Measurements from ENCODE around the gene HCFC2. TPM values are rescaled to one million over a fixed set of nuclear protein-coding genes. Genes with fewer than 3 reads are reported as not detected.

The HCFC2 gene
- total and polyA plus RNA-seq, 2 of the 4 experiments (the other 2 are of a cell fraction) = 12.0 to 34.2 TPM

DNA sequence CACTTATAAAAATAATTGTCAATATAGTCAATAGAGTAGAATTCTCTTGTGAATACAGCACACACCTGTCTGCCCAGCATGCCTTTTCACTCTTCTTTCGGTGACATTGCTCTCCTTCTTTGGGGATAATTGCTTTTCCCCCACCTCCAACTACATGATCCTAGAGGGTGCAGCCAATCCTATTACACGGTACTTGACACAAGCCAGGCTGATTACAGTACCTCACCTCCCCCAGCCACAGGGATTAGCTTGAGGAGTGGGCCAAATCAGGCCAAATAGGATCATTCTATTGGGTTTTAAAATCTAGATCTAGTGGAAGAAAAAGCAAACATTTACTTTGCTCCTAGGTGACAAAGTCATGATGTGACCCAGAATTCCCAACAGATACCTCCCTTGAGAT is 90.5 kb downstream of the HCFC2 start:
- no peak overlapping the region for H3K27ac ChIP-seq (ENCODE audit: insufficient read depth, low read length)
- ChIA-PET POLR2A (ENCODE audit: unreplicated experiment) (no interaction called here), CTCF (no interaction called here)
- WGBS, 2 experiments (ENCODE audit: extremely low coverage in 2 of 2, insufficient read length in 1 of 2) = no CpG with 5 or more reads among the region's 2 CpGs
- no peak overlapping the region for H2BK20ac ChIP-seq (ENCODE audit: low read depth, low read length)
- TF ChIP-seq, protein P1, sequence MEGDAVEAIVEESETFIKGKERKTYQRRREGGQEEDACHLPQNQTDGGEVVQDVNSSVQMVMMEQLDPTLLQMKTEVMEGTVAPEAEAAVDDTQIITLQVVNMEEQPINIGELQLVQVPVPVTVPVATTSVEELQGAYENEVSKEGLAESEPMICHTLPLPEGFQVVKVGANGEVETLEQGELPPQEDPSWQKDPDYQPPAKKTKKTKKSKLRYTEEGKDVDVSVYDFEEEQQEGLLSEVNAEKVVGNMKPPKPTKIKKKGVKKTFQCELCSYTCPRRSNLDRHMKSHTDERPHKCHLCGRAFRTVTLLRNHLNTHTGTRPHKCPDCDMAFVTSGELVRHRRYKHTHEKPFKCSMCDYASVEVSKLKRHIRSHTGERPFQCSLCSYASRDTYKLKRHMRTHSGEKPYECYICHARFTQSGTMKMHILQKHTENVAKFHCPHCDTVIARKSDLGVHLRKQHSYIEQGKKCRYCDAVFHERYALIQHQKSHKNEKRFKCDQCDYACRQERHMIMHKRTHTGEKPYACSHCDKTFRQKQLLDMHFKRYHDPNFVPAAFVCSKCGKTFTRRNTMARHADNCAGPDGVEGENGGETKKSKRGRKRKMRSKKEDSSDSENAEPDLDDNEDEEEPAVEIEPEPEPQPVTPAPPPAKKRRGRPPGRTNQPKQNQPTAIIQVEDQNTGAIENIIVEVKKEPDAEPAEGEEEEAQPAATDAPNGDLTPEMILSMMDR (conservative IDR thresholded peaks at IDR 0.05; ENCODE audit: low read depth, low read length) = no peak
- TF ChIP-seq RFX5 (IDR thresholded peaks at IDR 0.05; ENCODE audit: low read depth, low read length) = no peak
- no peak for TF ChIP-seq BHLHE40 (IDR thresholded peaks at IDR 0.05; ENCODE audit: low read depth, low read length)
- TF ChIP-seq NFE2L2 (IDR thresholded peaks at IDR 0.05; ENCODE audit: low read depth, low read length) = no peak
- no peak for TF ChIP-seq POLR2A (IDR thresholded peaks at IDR 0.05; ENCODE audit: low read depth, low read length)
- no peak for TF ChIP-seq SMC3 (IDR thresholded peaks at IDR 0.05; ENCODE audit: low read depth, low read length)
- TF ChIP-seq RCOR1 (IDR thresholded peaks at IDR 0.05; ENCODE audit: insufficient replicate concordance, low read length) = no peak
- TF ChIP-seq, protein P2, sequence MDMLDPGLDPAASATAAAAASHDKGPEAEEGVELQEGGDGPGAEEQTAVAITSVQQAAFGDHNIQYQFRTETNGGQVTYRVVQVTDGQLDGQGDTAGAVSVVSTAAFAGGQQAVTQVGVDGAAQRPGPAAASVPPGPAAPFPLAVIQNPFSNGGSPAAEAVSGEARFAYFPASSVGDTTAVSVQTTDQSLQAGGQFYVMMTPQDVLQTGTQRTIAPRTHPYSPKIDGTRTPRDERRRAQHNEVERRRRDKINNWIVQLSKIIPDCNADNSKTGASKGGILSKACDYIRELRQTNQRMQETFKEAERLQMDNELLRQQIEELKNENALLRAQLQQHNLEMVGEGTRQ (IDR thresholded peaks at IDR 0.05; ENCODE audit: low read depth, low read length) = no peak
- TF ChIP-seq MAFK (IDR thresholded peaks at IDR 0.05; ENCODE audit: low read depth, low read length) = no peak
- no peak for TF ChIP-seq CHD1 (IDR thresholded peaks at IDR 0.05; ENCODE audit: low read depth, low read length)
- no peak for TF ChIP-seq RAD21 (IDR thresholded peaks at IDR 0.05; ENCODE audit: low read length)
- no peak for TF ChIP-seq MAZ (IDR thresholded peaks at IDR 0.05; ENCODE audit: borderline replicate concordance, low read depth, low read length)
- H4K20me1 ChIP-seq (ENCODE audit: insufficient read depth, low read length) = no peaks in the 10 kb centered on the region
- in situ Hi-C loops (cut with MboI; ENCODE audit: low sequenced_read_pairs) (no loop called here), dilution Hi-C loops (cut with HindIII; ENCODE audit: low sequenced_read_pairs, unreplicated experiment) (no loop called here), intact Hi-C loops (cut with micrococcal nuclease) (no loop called here)
- H3K79me1 ChIP-seq (ENCODE audit: low read depth in 1 of 2, low read length in 2 of 2) = no peaks in the 10 kb centered on the region
- no peak overlapping the region for H3K9ac ChIP-seq (ENCODE audit: low read depth, low read length)
- H3K4me3 ChIP-seq (ENCODE audit: insufficient read depth, low read depth, low read length) = no peak overlapping the region
- no peak overlapping the region for H3K4me2 ChIP-seq (ENCODE audit: low read depth, low read length)
- no peaks in the 10 kb centered on the region for H3K9me3 ChIP-seq (ENCODE audit: control insufficient read depth, insufficient read depth, low read length)
- H3K4ac ChIP-seq (ENCODE audit: low read depth, low read length) = no peak overlapping the region
- no TSS peak for BruUV-seq (replicated peaks)
- ATAC-seq (ENCODE audit: low read depth) (no peak), DNase-seq (no peak)
- no peaks in the 10 kb centered on the region for H3K36me3 ChIP-seq (ENCODE audit: control insufficient read depth, insufficient read depth, low read length)
- H4K5ac ChIP-seq (ENCODE audit: low read depth, low read length) = no peak overlapping the region
- no peak overlapping the region for H2AK9ac ChIP-seq (replicated peaks; ENCODE audit: low read depth, low read length, poor library complexity)
- H3K14ac ChIP-seq (replicated peaks; ENCODE audit: low read depth, low read length) = no peak overlapping the region
- no peaks in the 10 kb centered on the region for H3K9me1 ChIP-seq (ENCODE audit: insufficient read depth, low read length)
- no peak overlapping the region for H3K23ac ChIP-seq (ENCODE audit: low read depth, low read length)
- no peak overlapping the region for H4K91ac ChIP-seq (ENCODE audit: insufficient read depth, low read depth, low read length)
- H3K4me1 ChIP-seq (ENCODE audit: control insufficient read depth, insufficient read depth, low read length) = no peaks in the 10 kb centered on the region
- peaks cover 3% of the 10 kb centered on the region for H3K27me3 ChIP-seq (ENCODE audit: control insufficient read depth, insufficient read depth, low read length)
- no peak overlapping the region for H2BK120ac ChIP-seq (ENCODE audit: low read depth, low read length)
- H2BK15ac ChIP-seq (ENCODE audit: low read depth, low read length) = no peak overlapping the region
- H4K8ac ChIP-seq (ENCODE audit: low read depth in 2 of 2, low read length in 2 of 2) = no peak overlapping the region
- H2AK5ac ChIP-seq (ENCODE audit: low read depth, low read length) = no peak overlapping the region
- no peak overlapping the region for H3K18ac ChIP-seq (ENCODE audit: low read depth, low read length)
- no peak overlapping the region for H2AFZ ChIP-seq (replicated peaks; ENCODE audit: low read length, poor library complexity)
- H2BK5ac ChIP-seq (ENCODE audit: low read depth, low read length, poor library complexity, severe bottlenecking) = no peak overlapping the region
- no peak overlapping the region for H3K56ac ChIP-seq (ENCODE audit: extremely low read depth, insufficient read depth, low read length)

All from IMR-90 (cell line).